ENCODE data around the gene ADCY3. TPM values are rescaled to one million over a fixed set of nuclear protein-coding genes. Genes with fewer than 3 reads are reported as not detected.

The ADCY3 gene
- total and polyA plus RNA-seq, 2 of the 13 experiments (the other 11 are each of a cell fraction or from before 2014, with no cell fraction given), result 0.11 to 0.61 TPM

DNA sequence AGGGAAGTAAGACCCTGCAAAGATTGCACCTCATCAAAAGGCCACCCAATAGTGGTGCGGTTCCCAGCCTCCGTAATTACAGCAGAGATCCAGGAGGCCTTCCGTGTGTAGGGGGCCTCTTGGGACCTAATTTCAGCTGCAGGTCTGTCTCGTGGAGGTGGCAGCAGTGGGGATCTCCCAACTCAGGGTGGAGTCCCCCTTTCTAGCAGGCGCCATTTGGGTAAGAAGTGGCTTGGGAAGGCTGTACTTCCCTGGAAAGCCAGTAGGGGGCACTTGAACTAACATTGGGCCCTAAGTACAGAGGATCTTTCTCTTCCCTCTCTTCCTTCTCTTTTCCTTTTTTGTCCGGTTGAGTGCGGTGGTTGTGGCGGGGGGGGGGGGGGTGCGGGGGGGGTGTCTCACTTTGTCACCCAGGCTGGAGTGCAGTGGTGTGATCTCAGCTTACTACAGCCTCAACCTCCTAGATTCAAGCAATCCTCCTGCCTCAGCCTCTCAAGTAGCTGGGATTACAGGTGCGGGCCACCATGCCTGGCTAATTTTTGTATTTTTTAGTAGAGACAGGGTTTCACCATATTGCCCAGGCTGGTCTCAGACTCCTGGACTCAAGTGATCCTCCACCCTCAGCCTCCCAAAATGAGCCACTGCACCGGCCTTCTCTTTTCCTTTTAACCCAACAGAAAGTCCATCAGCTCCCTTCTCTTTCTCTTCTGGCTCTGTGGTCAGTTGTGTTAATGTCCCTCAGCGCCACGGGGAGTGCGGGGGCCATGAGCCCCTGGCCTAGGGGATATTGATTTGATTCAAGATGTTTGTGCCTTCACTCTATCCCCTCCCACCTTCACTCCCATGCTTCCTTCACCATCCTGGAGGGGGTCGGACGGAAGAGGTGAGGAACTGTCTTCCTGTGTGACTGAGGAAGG lies 94.8 kb downstream of the ADCY3 start:
- Histone ChIP-seq H3K4me2 (ENCODE audit: low read depth, low read length) (no peak overlapping the region), H3K4me3 (replicated peaks in 1 of 3; ENCODE audit: insufficient read depth in 1 of 3, low read depth in 2 of 3, low read length in 3 of 3) (no peak overlapping the region), H3K9me3 (ENCODE audit: low read length) (no peaks in the 10 kb centered on the region), H3K79me2 (ENCODE audit: insufficient read depth, low read length) (no peaks in the 10 kb centered on the region), H3K27me3 (ENCODE audit: control insufficient read depth in 1 of 2, insufficient read depth in 2 of 2, low read length in 2 of 2) (peaks cover 0 to 6% of the 10 kb centered on the region in 2 experiments; a peak in 2 of 5 replicates), H4K20me1 (ENCODE audit: insufficient read depth, low read length) (no peaks in the 10 kb centered on the region), H3K36me3 (replicated peaks in 1 of 2; ENCODE audit: control insufficient read depth in 1 of 2, insufficient read depth in 2 of 2, low read length in 2 of 2) (peaks cover 1 to 12% of the 10 kb centered on the region in 2 experiments; a peak in 3 of 5 replicates), H3K27ac (ENCODE audit: extremely low read length, insufficient read depth, low read length) (no peak overlapping the region), H3K9ac (ENCODE audit: insufficient read depth, low read depth, low read length) (no peak overlapping the region), H3K4me1 (ENCODE audit: insufficient read depth, low read length) (peaks cover 9% of the 10 kb centered on the region), H2AFZ (ENCODE audit: low read length) (no peak overlapping the region)
- peak; percentile 15 for FAIRE-seq
- ATAC-seq, result no peak
- 90% methylated on average over 16 of the region's 16 CpGs for WGBS (ENCODE audit: low lambda C conversion rate)
- no TSS peak for BruUV-seq (replicated peaks)
- ChIA-PET POLR2A (interaction anchor here (0.5 kb wide), 1 partner anchor 406 kb away, joined by 3 read pairs; no protein-coding TSS in a partner anchor), CTCF (ENCODE audit: low intra/inter-chr PET ratio, low total read pairs) (interaction anchor here (3.5 kb wide), 1 partner anchor 415 kb away, joined by 43 read pairs; no protein-coding TSS in a partner anchor)
- no peak for DNase-seq (ENCODE audit: low spot score)
- in situ Hi-C loops (cut with HindIII; ENCODE audit: extremely low pct_ligation_motif_present, low pct_unique_long_range_greater_than_20kb) (loop anchor here (5.0 kb wide), 2 partner anchors 213 to 423 kb away; no protein-coding TSS in a partner anchor), intact Hi-C loops (cut with micrococcal nuclease; ENCODE audit: unreplicated experiment) (no loop called here)
- TF ChIP-seq ZBTB33 (CRISPR knock-in tag; IDR thresholded peaks at IDR 0.05) (peak; percentile 14; the same call in 1 of the 2 replicates), HMG20A (CRISPR knock-in tag; IDR thresholded peaks at IDR 0.05; ENCODE audit: borderline replicate concordance) (no peak), ATF7-NPFF (CRISPR knock-in tag; IDR thresholded peaks at IDR 0.05; ENCODE audit: low read depth) (no peak), RBM22 (optimal IDR thresholded peaks at IDR 0.05; ENCODE audit: low read length) (peak; percentile 68), POLR2AphosphoS2 (IDR thresholded peaks at IDR 0.05; ENCODE audit: low read depth, low read length) (no peak), CTCF (CRISPR knock-in tag; IDR thresholded peaks at IDR 0.05) (peak; percentile 61), SNAI1 (CRISPR knock-in tag; IDR thresholded peaks at IDR 0.05; ENCODE audit: borderline replicate concordance) (no peak), ZNF770 (CRISPR knock-in tag; IDR thresholded peaks at IDR 0.05) (0 out of 2 replicates have a peak, but pooled peaks have one; percentile 14), ISL2 (CRISPR knock-in tag; IDR thresholded peaks at IDR 0.05) (no peak), GPN1 (CRISPR knock-in tag; IDR thresholded peaks at IDR 0.05; ENCODE audit: borderline replicate concordance) (no peak), CCAR2 (optimal IDR thresholded peaks at IDR 0.05; ENCODE audit: low read depth, low read length) (no peak), SMC3 (IDR thresholded peaks at IDR 0.05; ENCODE audit: low read length) (no peak)

Data from HepG2 (cell line).